Measurements from ENCODE around the gene DOCK7.
"Not testable (repeated sequence)": the region's sequence is repeated elsewhere in the genome, so short reads cannot be mapped to it uniquely, and the experiment has no call there.

The DOCK7 gene

DNA sequence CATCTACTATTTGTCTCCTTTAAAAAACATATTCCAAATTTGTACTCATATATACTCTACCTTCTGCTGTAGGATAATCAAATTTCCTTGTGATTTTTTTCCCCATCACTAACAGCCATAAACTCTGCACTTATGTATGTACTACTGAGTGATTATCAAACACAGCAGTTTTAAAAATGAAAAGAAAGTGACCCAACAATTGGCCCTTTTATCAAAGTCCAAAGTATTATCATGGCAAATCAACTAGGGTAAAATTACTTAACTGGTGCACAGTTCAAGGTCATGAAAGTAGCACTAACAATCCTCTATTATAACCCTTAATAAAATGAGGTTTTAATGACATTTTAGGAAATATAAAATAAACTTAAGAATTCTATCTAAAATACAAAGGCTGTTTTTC lies 79.3 kb downstream of the DOCK7 start:
- DNase-seq, result no peak

DNA sequence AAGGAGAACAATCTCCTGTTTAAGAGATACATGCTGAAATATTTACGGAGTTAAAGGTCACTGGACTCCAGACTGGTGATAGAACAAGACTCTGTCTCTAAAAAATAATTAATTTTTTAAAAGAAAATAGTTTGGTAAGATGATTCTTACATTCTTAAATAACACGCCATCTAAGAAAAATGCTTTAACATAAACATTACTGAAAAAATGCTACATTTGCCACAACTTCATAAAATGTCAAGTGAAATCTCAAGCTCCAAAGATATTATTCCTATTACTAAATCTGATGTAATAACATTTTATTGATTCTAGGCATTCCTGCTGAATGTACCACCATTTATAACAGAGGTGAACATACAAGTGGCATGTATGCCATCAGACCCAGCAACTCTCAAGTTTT lies 86.7 kb downstream of the DOCK7 start:
- DNase-seq, result no peak

GRCh38 chr1:62599044-62599443 lies 89.1 kb downstream of the DOCK7 start:
- no peak for DNase-seq

GRCh38 chr1:62597281-62597680 lies 90.9 kb downstream of the DOCK7 start, which contains the start of gene ANGPTL3:
Gene ANGPTL3 (plus strand): TSS chr1:62597520. CDS start chr1:62597567, 47 bp downstream.
- no peak for DNase-seq

GRCh38 chr1:62595647-62596046 lies 92.5 kb downstream of the DOCK7 start:
- DNase-seq, result no peak

- DNase-seq, result no peak
Measured at GRCh38 chr1:62593825-62594394, 94.3 kb downstream of the DOCK7 start.

DNA sequence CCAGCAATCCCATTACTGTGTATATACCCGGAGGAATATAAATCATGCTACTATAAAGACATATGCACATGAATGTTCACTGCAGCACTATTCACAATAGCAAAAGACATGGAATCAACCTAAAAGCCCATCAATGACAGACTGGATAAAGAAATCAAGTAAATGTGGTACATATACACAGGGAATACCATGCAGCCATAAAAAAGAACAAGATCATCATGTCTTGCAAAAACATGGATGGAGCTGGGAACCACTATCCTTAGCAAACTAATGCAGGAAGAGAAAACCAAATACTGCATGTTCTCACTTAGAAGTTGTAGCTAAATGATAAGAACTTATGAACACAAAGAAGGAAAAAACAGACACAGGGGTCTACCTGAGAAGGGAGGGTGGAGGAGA lies 97.2 kb downstream of the DOCK7 start:
- no peak for DNase-seq

GRCh38 chr1:62590255-62590969 lies 97.8 kb downstream of the DOCK7 start:
- DNase-seq, result no peak

- DNase-seq, result no peak
Measured at GRCh38 chr1:62589321-62589720, 98.9 kb downstream of the DOCK7 start.

GRCh38 chr1:62588000-62588399 lies 100.2 kb downstream of the DOCK7 start:
- DNase-seq, result no peak

- no peak for DNase-seq
Measured at GRCh38 chr1:62585469-62586155, 102.6 kb downstream of the DOCK7 start.

- DNase-seq, result no peak
Measured at GRCh38 chr1:62573675-62574074, 114.5 kb downstream of the DOCK7 start.

GRCh38 chr1:62572476-62572875 lies 115.7 kb downstream of the DOCK7 start:
- DNase-seq, result no peak

DNA sequence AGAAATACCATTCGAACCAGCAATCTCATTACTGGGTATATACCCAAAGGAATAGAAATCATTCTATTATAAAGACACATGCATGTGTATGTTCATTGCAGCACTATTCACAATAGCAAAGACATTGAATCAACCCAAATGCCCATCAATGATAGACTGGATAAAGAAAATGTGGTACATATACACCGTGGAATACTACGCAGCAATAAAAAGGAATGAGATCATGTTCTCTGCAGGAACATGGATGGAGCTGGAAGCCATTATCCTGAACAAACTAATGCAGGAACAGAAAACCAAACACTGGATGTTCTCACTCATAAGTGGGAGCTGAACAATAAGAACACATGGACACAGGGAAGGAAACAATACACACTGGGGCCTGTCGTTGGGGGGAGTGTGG lies 116.7 kb downstream of the DOCK7 start:
- not testable (repeated sequence) for DNase-seq

- not testable (repeated sequence) for DNase-seq
Measured at GRCh38 chr1:62567926-62568325, 120.3 kb downstream of the DOCK7 start.

DNA sequence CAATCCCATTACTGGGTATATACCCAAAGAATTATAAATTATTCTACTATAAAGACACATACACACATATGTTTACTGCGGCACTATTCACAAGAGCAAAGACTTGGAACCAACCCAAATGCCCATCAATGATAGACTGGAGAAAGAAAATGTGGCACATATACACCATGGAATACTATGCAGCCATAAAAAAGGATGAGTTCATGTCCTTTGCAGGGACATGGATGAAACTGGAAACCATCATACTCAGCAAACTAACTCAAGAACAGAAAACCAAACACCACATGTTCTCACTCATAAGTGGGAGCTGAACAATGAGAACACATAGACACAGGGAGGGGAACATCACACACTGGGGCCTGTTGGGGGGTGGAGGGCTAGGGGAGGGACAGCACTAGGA lies 121.0 kb downstream of the DOCK7 start:
- DNase-seq, result not testable (repeated sequence)

DNA sequence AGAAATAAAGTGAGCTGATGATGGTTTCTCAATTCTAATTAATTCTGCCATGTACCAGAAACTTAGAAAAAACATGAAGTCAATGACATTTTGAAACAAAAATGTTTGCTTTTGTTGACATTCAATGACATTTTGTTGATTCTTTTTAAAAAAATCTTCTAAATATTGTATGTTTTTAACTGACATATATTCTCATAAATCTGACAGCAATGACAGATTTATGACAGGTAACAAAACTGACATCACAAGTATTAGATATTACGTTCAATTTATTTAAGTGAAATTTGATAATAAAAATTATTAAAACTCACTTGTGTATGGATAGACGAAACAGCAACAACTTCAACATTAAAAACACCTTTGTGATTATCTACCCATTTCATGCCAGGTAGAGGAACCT lies 126.9 kb downstream of the DOCK7 start:
- DNase-seq, result no peak

DNA sequence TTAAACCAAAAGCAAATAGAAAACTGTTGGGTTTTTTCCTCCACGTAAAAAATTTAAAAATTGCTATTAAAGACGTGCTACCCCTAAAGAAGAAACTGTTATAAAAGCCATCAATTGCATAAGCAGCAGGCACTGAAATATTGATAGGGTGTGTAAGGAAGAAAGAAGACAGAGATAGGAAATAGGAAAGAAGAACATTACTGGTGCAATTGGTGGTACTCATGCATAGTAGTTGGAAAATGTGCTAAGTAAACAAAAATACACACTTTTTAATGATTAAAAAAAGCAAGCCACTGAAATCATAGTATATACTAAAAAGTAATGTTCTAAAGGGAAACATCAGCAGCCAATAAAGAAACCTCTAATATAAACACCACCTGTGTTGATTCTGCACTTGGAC lies 143.6 kb downstream of the DOCK7 start:
- no peak for DNase-seq

DNA sequence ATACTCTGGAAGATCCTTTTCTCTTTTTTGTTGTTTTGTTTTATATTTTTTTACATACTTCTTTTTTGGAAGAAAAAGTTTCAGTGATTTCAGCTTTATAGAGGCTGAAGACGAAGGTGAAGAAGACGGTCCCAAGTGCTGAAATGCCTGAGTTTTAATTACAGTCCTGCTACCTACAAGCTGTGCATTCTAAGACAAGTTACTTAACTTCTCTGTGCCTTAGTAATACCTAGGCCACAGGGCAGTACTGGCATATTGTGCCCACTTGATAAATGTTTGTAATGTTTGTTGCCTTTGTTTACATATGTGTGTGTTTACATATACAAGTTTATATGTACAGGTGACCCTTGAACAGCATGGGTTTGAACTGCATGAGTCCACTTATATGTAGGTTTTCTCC lies 147.1 kb downstream of the DOCK7 start:
- DNase-seq, result no peak

GRCh38 chr1:62539028-62539447 lies 149.1 kb downstream of the DOCK7 start:
- DNase-seq, result no peak

DNA sequence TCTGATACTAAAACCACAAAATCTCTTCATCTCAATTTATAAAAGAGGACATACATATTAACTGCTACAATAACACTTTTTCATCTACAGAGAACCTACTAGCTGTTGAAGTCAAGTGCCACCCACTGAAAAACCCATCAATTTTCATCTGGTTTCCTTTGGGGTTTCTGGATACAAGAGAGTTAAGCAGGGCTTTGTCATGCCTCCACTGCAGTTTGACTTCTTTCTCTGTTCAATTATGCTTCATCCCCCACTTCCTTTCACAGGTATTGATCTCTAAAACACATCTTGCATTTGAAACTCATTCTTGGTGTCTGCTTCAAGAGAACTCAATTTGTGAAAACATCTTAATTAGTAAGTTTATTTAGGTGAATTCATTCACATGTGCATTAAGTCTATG lies 151.3 kb downstream of the DOCK7 start:
- no peak for DNase-seq

DNA sequence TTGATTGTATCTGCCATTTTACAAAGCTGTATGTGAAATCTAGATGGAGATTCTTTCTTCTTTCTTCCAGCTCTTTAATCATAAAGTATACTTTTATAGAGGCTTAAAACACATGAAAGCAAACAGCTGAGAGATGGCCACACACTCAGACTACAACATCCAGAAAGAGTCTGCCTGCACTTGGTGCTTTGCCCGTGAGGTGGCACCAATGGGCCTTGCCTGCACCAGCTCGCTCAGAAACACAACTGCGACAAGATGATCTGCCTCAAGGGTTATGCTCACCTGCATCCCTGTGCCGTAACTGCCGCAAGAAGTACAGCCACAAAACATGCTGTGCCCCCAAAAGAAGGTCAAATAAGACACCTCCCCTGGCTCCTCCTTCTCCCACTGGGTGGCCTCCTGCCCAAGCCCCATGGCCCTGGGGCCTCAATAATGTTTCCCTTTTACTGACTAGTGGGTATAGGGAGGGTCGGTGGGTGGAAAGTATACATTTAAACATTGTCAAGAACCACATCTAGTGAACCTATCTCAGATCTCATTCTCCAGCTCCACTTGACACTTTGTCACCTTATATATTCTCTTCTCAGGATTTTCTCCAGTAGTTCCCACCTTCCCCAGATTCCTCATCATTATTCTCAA lies 157.6 kb downstream of the DOCK7 start:
- DNase-seq, result no peak

- no peak for DNase-seq
Measured at GRCh38 chr1:62529227-62529626, 159.0 kb downstream of the DOCK7 start.

DNA sequence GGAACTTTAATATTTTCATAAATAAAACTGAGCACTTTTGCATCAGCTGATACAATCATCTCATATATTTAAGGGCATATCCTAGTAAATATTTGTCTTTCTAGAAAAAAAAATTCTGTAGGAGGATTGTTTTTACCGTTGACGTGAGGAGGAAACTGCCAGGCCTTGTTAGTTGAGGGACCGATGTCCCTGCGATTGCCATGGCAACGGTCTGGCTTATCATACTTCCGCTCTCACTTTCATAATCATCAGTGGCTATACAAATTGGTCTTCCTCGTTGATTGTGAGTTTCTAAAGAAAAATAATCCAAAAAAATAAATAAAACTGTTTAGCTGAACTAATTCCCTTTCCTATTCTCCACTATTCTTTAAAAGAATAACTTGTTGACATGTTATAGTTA lies 160.2 kb downstream of the DOCK7 start:
- peak; percentile 4 for DNase-seq
